Peyer's patch (tissue), 4 donors: Measurements from ENCODE around the gene APOBR.

Experiments used
- CTCF ChIP-seq, 6 experiments: fragments of 450-650 bp in 4 of 6; fragments of 200-600 bp in 2 of 6; sonication (generic) in 1 of 6; IDR thresholded peaks; one replicate each; pipeline ENCODE4 v1.5.1; 2017 to 2019; ENCODE audit warnings: antibody characterized with exemption in 6 of 6, mild to moderate bottlenecking in 3 of 6, moderate library complexity in 1 of 6
- POLR2A ChIP-seq, 2 donors: fragments of 450-650 bp; IDR thresholded peaks; one replicate each; pipeline ENCODE4 v1.5.1; 2017; ENCODE audit warnings: antibody characterized with exemption in 2 of 2, mild to moderate bottlenecking in 2 of 2, moderate library complexity in 2 of 2

DNA sequence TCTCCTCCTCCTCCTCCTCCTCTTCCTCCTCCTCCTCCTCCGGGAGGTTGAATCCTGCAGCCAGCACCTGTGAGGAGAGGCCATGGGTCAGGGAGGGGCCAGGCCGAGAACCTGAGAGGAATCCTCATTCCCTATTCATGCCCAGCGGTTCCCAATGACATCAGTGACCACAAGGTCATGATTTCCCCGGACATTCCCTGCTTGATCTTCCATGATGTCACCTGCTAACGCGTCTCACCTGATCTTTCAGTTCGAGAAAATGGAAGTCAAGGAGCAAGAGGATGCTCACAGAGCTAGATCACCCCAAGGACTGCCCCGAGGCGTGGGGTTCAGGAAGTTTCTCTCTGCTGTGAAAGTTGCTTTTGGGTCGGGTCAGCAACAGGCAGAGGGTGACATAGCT, 5.4 kb downstream of the APOBR start:
- TF ChIP-seq CTCF (IDR thresholded peaks at IDR 0.05): no peak
- TF ChIP-seq POLR2A (IDR thresholded peaks at IDR 0.05): no peak
